Measurements from ENCODE around the gene NT5C3B. TPM values are rescaled to one million over a fixed set of nuclear protein-coding genes. Genes with fewer than 3 reads are reported as not detected.

Gene NT5C3B
- polyA plus RNA-seq, 1 donor (not counting 4 experiments of a cell fraction or from before 2014, with no cell fraction given) = 109 TPM

GRCh38 chr17:41869426-41869825 lies 33.4 kb upstream of the NT5C3B start:
- H2AFZ ChIP-seq (ENCODE audit: control insufficient read depth, low read length) = no peak overlapping the region
- no peak overlapping the region for H3K4me3 ChIP-seq (ENCODE audit: control insufficient read depth in 2 of 3, extremely low read depth in 1 of 3, insufficient read depth in 2 of 3, low read depth in 1 of 3, low read length in 3 of 3)
- H3K36me3 ChIP-seq (ENCODE audit: control insufficient read depth in 2 of 2, extremely low read depth in 1 of 2, insufficient read depth in 2 of 2, low read length in 2 of 2) = peaks cover 47 to 59% of the 10 kb centered on the region in 2 experiments
- H4K20me1 ChIP-seq (ENCODE audit: control insufficient read depth, extremely low read depth, insufficient read depth, low read length) = no peaks in the 10 kb centered on the region
- H3K9me1 ChIP-seq (ENCODE audit: control insufficient read depth, extremely low read depth, insufficient read depth, low read length) = no peaks in the 10 kb centered on the region
- H3K4me2 ChIP-seq (ENCODE audit: control insufficient read depth, extremely low read depth, insufficient read depth, low read depth, low read length) = no peak overlapping the region
- TF ChIP-seq EZH2 (IDR thresholded peaks at IDR 0.05; ENCODE audit: low read length) (no peak), CTCF (optimal IDR thresholded peaks at IDR 0.05 in 1 of 3, IDR thresholded peaks at IDR 0.05 in 1 of 3, conservative IDR thresholded peaks at IDR 0.05 in 1 of 3; ENCODE audit: extremely low read depth in 1 of 3, insufficient read depth in 2 of 3, low read length in 3 of 3) (no peak)
- peak overlapping the region; percentile 43 for H3K27ac ChIP-seq (ENCODE audit: control insufficient read depth, insufficient read depth, low read length)
- dilution Hi-C loops (cut with MboI; ENCODE audit: extremely low pct_ligation_motif_present, low sequenced_read_pairs) = no loop called here
- no peaks in the 10 kb centered on the region for H3K9me3 ChIP-seq (ENCODE audit: control insufficient read depth, low read depth, low read length)
- H3K9ac ChIP-seq (ENCODE audit: control insufficient read depth, extremely low read depth, insufficient read depth, low read length) = no peak overlapping the region
- no peak for DNase-seq (ENCODE audit: low read depth, low spot score)
- H3K79me2 ChIP-seq (ENCODE audit: control insufficient read depth, insufficient read depth, low read length) = peaks cover 6% of the 10 kb centered on the region
- FAIRE-seq = no peak
- peaks cover 7% of the 10 kb centered on the region for H3K4me1 ChIP-seq (ENCODE audit: control insufficient read depth, extremely low read depth, insufficient read depth, low read length)
- no peaks in the 10 kb centered on the region for H3K27me3 ChIP-seq (ENCODE audit: control insufficient read depth, extremely low read depth, insufficient read depth, low read length)

- no peaks in the 10 kb centered on the region for H4K20me1 ChIP-seq (ENCODE audit: control insufficient read depth, extremely low read depth, insufficient read depth, low read length)
- H3K9ac ChIP-seq (ENCODE audit: control insufficient read depth, extremely low read depth, insufficient read depth, low read length) = no peak overlapping the region
- H3K4me1 ChIP-seq (ENCODE audit: control insufficient read depth, extremely low read depth, insufficient read depth, low read length) = peaks cover 16% of the 10 kb centered on the region
- DNase-seq (ENCODE audit: low read depth, low spot score) = no peak
- no peak for TF ChIP-seq EZH2 (IDR thresholded peaks at IDR 0.05; ENCODE audit: low read length)
- TF ChIP-seq CTCF (optimal IDR thresholded peaks at IDR 0.05 in 1 of 3, IDR thresholded peaks at IDR 0.05 in 1 of 3, conservative IDR thresholded peaks at IDR 0.05 in 1 of 3; ENCODE audit: extremely low read depth in 1 of 3, insufficient read depth in 2 of 3, low read length in 3 of 3) = no peak
- H3K27ac ChIP-seq (ENCODE audit: control insufficient read depth, insufficient read depth, low read length) = no peak overlapping the region
- no peak overlapping the region for H3K4me3 ChIP-seq (ENCODE audit: control insufficient read depth in 2 of 3, extremely low read depth in 1 of 3, insufficient read depth in 2 of 3, low read depth in 1 of 3, low read length in 3 of 3)
- dilution Hi-C loops (cut with MboI; ENCODE audit: extremely low pct_ligation_motif_present, low sequenced_read_pairs) = no loop called here
- no peaks in the 10 kb centered on the region for H3K9me3 ChIP-seq (ENCODE audit: control insufficient read depth, low read depth, low read length)
- peaks cover 40 to 51% of the 10 kb centered on the region in 2 experiments for H3K36me3 ChIP-seq (ENCODE audit: control insufficient read depth in 2 of 2, extremely low read depth in 1 of 2, insufficient read depth in 2 of 2, low read length in 2 of 2)
- no peak overlapping the region for H3K4me2 ChIP-seq (ENCODE audit: control insufficient read depth, extremely low read depth, insufficient read depth, low read depth, low read length)
- H3K27me3 ChIP-seq (ENCODE audit: control insufficient read depth, extremely low read depth, insufficient read depth, low read length) = no peaks in the 10 kb centered on the region
- H2AFZ ChIP-seq (ENCODE audit: control insufficient read depth, low read length) = no peak overlapping the region
- no peaks in the 10 kb centered on the region for H3K9me1 ChIP-seq (ENCODE audit: control insufficient read depth, extremely low read depth, insufficient read depth, low read length)
- FAIRE-seq = no peak
- peaks cover 15% of the 10 kb centered on the region for H3K79me2 ChIP-seq (ENCODE audit: control insufficient read depth, insufficient read depth, low read length)
These were observed 32.5 kb upstream of the NT5C3B start for GRCh38 chr17:41868568-41868967.
